Cerebellar cortex (tissue), 1 donor: Measurements from ENCODE around the gene SAMD4A.

Experiments used
- DNase-seq: peaks from one replicate; pipeline ENCODE4 v3.0.0-alpha.2; 2015; ENCODE audit warnings: low spot score

The SAMD4A gene

DNA sequence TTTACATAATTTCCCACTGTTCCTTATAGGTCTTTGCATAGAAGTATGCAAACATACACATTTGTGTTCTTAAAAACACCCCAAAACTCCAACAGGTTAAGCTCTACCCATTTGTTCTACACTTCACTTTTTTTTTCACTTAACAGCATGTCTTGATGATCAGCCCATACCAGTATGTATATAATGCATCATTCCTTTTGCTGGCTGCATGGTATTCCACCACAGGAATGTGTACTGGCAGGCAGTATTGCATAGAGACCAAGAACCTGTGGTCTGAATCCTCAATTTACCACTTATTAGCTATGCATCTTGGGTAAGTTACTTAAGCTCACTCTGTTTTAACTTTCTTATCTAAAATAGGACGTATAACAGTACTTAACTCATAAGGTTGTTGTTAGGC lies 65.5 kb downstream of the SAMD4A start:
- DNase-seq, result no peak

DNA sequence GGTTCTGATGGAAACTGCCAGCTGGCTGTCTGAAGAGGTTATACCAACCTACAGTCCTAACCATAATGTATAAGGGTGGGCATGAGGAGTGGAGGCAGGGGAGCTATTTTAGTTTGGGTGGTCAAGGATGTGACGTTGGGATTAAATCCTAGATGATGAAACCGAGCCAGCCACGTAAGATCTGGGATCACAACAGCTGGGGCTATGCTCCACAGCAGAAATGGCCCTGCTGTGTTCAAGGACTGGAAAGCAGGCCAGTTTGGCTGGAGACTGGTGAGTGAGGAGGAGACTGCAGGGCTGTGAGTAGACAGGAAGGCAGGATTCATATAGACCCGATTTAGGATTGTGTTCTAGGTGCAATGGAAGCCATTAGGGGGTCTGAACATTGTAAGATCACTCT lies 66.1 kb downstream of the SAMD4A start:
- DNase-seq, result no peak

DNA sequence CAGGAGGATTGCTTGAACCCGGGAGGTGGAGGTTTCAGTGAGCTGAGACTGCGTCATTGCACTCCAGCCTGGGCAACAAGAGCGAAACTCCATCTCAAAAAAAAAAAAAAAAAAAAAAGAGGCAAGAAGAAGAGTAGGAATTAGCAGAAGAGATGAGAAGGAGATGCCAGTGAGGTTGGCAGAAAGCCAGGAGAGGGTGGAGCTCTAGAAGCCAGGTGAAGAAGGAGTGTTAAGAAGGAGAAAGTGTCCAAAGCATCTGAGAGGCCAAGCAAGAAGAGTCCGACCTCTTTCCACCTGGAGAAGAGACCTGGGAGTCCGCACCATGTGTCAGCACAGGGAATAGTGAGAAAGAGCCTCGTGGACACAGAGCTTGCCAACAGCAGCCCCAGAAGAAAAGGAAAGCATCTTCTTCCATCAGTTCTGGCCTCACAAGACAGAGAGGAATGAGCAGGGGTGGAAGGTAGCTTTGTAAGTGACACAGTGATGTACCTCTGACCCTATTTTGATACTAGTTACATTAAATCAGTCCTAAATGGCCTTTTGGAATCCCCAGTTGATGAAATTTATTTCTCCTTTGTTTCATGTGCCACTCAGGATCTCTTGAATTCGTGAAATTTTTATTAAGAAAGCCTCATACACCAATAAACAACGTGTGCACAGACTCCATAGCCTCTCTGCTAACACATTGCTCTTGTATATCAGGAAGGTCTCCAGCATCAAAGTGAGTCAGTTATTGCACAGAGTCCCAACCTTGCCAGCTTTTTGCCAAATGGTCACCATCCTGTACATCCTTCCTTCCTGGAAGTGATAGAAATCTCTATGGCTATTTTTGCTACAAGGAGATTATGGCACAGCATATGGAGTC lies 70.6 kb downstream of the SAMD4A start:
- DNase-seq, result no peak

DNA sequence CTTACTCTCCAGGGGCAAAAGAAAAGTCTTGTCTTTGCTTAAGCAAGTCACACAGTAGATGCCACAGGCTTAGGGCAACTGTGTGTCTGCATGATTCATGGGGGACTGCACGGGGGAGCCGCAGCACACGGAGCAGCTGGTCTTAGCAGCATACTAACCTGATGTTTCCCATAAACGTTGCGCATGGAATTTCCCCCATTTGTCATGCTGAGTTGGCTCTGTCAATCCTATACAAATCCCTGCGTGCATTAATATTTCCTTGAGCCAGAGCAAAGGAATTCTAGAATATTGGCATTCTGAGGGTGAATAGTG lies 71.2 kb downstream of the SAMD4A start:
- no peak for DNase-seq

GRCh38 chr14:54639611-54640010 lies 72.7 kb downstream of the SAMD4A start:
- DNase-seq, result no peak

- DNase-seq, result no peak
Measured at GRCh38 chr14:54640506-54640905, 73.6 kb downstream of the SAMD4A start.

DNA sequence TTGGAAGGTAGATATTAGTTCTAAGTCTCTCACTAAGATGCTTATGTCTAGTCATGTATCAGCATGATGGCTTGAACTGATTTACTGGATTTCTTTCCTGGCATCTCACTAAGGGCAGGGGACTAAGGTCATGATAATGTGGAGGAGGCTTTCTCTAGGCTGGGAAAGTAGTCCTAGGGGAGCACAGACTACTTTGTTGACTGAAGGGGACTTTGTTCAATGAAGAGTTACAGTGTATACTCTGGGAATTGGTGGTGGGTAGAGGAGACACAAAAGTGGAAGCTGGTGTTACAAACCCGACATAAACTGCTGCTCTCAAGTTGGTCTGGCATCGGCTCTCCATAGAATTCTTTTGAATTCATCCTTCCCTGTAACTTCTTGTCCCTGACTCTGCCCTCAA lies 75.2 kb downstream of the SAMD4A start:
- DNase-seq, result no peak

GRCh38 chr14:54642801-54643695 lies 76.1 kb downstream of the SAMD4A start:
- DNase-seq, result peak; percentile 54

DNA sequence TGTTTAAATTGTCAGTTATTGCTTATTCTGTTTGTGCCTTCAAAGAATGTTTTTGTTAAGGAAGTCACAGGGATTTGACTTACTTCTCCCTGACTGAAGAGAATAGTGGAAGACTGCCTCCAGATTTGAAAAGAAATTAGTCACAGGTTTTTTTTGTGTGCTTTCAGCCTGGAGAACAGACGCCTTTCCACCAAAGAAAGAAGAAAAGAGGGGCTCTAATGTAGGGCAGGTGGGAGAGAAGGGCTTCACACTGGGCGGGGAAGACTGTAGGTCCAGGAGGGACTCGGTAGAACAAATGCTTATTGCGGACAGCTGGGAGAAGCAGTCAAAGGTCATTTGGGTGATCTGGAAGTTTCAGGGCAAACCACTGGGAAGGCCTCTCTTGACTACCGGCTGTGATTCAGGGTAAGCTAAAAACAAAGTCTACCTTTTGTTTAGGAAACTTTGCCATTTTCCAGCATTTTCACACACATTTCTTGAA lies 76.8 kb downstream of the SAMD4A start:
- no peak for DNase-seq

- no peak for DNase-seq
Measured at GRCh38 chr14:54645639-54646038, 78.7 kb downstream of the SAMD4A start.

GRCh38 chr14:54646626-54647025 lies 79.7 kb downstream of the SAMD4A start:
- no peak for DNase-seq

GRCh38 chr14:54647378-54647777 lies 80.5 kb downstream of the SAMD4A start:
- DNase-seq, result no peak

- DNase-seq, result no peak
Measured at GRCh38 chr14:54649056-54649455, 82.1 kb downstream of the SAMD4A start.

DNA sequence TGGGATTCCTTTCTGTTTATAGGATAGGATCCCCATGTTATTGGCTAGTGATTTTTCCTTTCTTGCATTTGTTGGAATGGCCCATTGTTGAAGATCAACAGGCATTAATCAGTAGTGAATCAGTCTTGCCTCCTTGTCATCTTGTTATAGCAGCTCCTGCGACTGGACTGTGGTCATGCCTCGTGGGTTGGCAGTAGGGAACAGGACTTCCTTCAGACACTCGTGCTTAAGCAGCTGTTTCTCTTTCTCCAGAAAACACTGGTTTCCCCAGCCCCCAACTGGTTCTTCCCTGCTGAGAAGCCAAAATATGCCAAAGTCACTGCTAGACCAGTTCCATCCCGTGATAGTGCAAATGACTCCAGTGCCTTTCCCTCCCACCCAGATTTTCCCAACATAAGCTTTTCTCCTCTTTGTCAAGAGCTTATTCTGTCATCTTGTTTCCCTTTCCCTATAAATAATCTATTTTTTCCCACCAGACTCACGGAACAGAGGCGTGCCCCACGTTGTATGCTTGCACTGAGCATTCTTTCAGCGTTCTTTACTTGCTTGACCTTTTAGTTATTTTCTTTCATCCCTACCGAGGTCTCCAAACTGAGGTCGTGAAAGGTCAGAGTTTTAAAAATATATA lies 83.5 kb downstream of the SAMD4A start:
- no peak for DNase-seq

- no peak for DNase-seq
Measured at GRCh38 chr14:54650959-54651351, 84.0 kb downstream of the SAMD4A start.

- DNase-seq, result no peak
Measured at GRCh38 chr14:54651649-54652048, 84.7 kb downstream of the SAMD4A start.

- DNase-seq, result peak; percentile 62
Measured at GRCh38 chr14:54652188-54652587, 85.3 kb downstream of the SAMD4A start.

DNA sequence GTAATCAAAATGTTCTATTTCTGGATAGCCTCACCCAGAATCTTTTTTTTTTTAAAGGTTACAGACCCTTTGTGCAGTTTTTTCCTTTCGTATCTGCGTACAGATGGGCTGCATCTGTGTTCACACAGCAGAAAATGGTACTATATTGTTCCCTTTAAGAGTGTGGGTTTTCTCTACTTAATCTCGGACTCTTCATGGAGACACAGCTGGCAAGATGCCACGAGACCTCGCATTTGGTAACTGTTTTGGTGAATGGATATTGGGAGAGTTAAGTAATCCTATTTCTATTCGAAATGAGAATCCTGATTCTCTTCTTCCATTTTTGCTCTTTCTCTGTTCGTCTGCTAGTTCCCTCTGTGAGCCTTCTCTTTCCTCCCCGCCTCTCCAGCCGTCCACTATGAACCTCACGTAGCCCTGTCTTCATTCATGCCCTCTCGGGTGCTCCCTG lies 85.7 kb downstream of the SAMD4A start:
- DNase-seq, result no peak

DNA sequence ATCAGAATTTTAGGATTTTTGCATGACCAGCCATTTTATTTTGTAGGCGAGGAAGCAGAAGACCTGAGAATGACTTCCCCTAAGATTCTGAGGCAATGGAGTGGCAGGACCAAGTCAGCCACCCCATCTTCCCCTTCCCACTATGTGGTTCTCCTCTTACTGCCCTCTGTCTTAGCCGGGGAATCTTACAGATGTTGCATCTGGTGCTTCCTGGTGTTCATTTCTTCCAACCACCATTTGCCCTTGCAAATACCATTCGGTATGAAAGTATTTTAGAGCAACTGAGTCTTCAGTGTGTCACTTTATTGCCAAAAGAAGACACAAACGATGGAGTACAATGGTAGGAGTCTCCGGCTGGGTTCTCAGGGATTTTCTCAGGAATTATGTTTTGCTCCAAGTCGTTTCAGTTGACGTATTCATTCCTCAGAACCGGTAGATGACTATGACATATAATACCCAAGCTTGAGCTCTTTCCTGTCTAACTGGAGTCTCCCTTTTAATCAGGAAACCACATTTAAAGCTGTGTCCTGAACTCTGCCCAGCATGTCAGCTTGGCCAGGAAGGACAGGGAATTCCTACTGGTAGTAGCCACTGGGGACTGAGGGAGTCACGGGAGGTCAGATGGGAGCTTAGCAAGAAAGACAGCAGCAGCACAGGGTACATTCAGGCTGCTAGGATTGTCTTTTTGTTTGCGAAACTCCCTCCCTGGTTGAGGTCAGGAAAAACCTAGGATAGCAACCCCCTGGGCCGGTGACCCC lies 87.0 kb downstream of the SAMD4A start:
- DNase-seq, result no peak

DNA sequence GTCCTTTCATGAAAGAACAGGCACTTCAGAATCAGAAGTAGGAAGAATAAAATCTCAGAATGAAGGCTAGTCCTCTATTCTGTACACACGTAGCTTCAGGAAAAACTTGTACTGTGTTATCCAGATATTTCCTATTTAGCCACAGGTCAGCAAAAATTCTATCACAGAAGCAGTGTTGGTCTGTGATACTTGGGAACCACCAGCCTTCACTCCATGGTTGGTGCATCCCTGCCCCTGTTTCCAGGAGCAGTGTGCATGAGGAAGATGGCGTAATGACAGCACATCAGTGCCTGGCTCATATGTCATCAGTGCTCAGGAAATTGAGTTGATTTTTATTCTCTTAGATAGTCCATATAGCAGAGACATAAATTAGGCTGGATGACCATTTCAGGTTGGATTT lies 87.7 kb downstream of the SAMD4A start:
- no peak for DNase-seq

DNA sequence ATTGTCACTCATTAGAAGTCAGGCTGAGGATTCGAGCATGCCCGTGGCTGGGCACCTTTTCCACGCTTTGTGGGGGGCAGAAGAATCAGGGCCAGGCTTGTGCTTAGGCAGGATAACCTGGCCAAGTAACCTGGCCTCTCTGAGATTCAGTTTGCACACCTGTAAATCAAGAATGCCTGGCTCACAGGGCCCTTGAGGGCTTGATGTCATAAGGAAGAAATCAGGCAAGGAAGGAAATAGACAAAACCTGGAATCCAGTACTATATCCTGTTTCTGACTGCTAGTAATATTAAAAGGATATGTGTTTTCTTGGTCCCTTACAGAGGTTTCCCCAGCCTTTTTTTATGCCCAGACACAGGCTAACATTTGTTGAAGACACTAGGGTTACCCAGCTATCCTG lies 91.9 kb downstream of the SAMD4A start:
- no peak for DNase-seq

- no peak for DNase-seq
Measured at GRCh38 chr14:54659365-54659764, 92.4 kb downstream of the SAMD4A start.
